LNCAP (cell line): ENCODE results near the gene IFIT2.

ENCODE experiments used
- TF ChIP-seq, protein P1 (sequence below): fragments of 450-650 bp; IDR thresholded peaks from 2 replicates; pipeline ENCODE4 v1.5.1; 2017; ENCODE audit warnings: mild to moderate bottlenecking

The IFIT2 gene

DNA sequence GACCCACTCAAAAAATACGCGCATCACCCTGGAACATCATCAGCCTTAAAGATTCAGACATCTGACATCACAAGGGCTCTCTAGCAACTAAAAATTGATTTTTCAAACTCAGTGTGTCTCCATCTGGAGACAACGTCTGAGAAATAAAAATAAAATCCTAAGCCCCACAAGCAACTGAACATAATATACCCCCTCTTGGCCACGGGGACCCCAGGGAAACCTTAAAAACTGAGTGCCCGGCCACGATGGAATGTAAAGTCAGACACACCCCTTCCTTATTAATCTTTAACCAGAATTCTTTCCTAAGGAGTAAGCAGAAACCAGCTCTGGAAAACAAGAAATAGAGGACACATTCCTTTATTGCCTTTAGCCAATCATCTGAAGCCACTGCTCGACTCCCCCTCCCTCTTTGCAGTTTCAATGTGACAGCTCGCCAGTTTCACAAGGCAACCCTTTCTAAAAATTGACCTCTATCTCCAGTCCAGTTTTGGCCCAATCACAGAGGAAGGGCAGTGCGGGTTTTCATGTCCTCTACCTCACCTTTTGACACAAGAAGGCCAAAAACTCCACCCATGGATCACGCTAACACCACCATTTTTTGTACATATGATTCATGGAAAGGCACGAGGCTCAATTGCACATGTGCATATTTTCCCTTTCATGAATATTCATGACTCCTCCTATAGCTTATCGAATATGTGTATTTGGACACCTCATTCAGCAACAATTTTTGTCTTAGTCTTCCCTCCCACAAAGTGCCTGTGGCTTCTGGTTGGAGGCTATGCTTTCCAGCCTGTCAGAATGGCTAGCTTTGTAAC is 50.1 kb downstream of the IFIT2 start:
- TF ChIP-seq, protein P1, sequence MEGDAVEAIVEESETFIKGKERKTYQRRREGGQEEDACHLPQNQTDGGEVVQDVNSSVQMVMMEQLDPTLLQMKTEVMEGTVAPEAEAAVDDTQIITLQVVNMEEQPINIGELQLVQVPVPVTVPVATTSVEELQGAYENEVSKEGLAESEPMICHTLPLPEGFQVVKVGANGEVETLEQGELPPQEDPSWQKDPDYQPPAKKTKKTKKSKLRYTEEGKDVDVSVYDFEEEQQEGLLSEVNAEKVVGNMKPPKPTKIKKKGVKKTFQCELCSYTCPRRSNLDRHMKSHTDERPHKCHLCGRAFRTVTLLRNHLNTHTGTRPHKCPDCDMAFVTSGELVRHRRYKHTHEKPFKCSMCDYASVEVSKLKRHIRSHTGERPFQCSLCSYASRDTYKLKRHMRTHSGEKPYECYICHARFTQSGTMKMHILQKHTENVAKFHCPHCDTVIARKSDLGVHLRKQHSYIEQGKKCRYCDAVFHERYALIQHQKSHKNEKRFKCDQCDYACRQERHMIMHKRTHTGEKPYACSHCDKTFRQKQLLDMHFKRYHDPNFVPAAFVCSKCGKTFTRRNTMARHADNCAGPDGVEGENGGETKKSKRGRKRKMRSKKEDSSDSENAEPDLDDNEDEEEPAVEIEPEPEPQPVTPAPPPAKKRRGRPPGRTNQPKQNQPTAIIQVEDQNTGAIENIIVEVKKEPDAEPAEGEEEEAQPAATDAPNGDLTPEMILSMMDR = no peak

DNA sequence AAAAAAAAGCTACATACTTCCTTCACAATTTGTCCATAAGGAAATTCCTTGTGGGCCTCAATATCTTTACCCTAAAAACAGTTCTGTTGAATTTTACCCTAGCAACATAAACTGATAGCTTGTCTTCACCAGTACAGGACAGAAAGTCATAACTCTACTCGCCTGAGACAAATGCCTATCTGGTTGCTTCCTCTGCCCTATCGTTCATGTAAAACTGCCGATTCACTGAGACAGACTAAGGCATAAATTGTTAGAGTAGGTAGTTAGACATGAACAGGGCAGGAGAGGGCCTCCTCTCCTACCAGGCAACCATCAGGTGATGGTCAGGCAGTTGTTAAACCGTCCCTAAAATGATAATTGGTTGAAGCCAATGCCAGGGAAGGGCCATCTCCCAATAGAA is 51.0 kb downstream of the IFIT2 start:
- TF ChIP-seq, protein P1 = no peak

DNA sequence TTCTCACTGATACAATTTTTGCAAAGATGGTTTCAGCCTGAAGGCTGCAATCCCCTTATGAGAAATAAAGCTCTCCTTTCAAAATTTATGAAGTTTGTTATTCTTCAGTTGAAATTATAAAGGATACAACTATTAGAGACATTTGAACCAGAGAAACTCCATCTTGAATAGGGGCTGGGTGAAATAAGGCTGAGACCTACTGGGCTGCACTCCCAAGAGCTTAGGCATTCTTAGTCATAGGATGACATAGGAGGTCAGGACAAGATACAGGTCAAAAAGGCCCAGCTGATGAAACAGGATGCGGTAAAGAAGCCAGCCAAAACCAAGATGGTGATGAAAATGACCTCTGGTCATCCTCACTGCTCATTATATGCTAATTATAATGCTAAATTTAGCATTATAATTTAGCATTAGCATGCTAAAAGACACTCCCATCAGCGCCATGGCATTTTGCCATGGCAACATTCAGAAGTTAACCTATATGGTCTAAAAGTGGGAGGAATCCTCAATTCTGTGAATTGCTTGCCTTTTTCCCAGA is 53.6 kb downstream of the IFIT2 start:
- TF ChIP-seq, protein P1 = no peak

DNA sequence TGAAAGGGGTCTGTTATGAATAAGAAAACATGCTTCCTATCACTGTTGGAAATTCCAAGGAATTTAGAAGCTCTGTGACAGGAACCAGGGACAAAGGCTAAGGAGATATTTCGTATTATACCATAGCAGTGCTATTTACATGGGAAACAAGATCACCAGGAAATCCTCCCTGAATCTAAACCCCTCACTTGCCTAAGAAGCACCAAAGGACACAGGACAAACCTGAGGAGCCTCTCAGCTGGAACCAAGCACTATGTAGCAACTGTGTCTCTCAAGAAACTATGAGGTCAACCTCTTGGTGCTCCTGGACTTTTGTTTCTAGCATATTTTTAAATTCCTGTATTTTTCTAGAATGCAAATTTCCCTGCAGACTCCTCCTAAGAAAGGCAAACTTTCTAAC is 55.2 kb downstream of the IFIT2 start:
- TF ChIP-seq, protein P1 = no peak

DNA sequence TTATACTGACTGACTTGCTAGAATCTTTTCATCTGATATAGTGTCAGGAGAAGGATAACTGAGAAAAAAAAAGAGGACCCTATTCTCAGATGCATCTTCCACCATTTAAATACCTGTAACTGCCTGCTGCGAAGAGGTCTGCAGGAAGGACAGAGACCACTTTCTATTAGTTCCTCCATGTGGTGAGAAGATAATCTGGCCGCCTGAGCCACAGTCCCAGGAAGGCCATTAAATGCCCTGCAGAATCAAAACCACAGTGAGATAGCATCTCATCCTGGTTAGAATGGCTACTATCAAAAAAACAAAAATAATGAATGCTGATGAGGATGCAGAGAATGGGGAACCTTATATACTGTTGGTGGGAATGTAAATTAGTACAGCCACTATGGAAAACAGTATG is 56.1 kb downstream of the IFIT2 start:
- TF ChIP-seq, protein P1 = no peak
